GM19035 (cell line): ENCODE data around the gene DIRAS2.

Experiments
- ATAC-seq: cut with Tn5 transposase; IDR thresholded peaks from one replicate; pipeline ENCODE4 v1.9.1; 2021; ENCODE audit not compliant: unreplicated experiment

The DIRAS2 gene

DNA sequence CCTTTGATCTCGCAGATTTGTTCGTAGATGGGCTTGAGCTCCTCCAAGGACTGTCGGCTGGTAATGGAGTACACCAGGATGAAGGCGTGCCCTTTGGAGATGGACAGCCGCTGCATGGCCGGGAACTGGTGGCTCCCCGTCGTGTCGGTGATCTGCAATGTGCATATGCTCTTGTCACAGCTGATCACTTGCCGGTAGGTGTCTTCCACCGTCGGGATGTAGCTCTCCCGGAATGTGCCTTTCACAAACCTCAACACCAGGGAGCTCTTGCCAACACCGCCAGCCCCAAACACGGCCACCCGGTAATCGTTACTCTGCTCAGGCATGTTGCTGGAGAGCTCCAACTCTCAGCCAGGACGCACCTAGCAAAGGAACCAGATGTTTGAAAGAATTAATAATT is 29.1 kb downstream of the DIRAS2 start:
- ATAC-seq = no peak

DNA sequence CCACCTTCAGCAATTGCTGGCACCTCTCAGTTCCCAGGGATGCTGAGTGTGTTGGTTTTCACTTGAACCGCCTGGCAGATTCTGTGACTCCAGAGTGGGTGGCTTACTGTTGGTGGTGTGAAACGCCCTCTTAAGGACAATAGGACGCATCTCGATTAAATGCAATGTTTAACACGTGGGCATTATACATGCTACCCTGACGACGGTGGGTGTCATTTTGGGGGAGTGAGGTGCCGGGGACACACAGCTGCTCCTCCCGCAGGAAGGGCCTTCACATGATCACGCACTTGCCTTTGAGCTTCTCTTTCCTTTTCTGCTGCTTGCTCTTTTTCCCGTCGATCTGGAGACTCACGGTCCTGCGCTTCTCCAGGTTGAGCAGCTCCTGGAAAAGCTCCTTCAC is 29.7 kb downstream of the DIRAS2 start:
- ATAC-seq = no peak

DNA sequence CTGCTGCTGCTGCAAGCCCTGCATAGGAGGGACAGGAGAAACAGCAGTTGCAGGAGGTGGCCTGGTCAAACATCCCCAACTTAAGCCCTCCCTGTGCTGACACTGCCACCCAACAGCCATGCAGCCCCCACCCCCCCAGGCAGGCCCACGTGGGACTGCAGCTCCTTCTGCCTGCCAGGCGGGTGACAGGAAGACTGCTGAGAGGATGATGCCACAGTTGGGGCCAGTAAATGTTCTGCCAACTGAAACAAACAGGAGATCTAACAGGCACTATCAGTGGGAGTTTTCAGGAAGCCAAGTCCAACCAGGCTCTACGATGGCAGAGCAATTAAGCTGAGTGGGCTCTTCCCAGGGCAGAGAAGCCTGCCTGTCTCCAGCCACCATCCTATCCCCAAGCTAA is 31.1 kb downstream of the DIRAS2 start:
- no peak for ATAC-seq

DNA sequence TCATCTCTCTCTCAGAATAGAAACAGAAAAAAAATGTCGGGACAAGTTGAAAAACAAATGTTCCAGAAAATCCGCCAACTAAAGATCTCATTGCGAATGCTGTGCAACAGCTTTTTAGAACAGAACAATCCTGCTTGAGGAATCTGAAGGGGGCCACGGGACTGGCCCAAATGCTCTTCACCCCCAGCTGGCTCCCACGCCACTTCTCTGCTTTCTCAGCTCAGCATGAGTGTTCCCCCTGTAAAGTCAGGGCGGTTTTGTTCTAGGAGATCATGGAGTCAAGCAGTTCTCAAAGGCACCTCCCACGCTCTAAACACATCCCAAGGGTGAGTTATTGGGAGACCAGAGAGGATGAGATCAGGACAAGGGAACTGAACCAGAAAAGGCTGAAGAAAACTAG is 31.5 kb downstream of the DIRAS2 start:
- ATAC-seq = no peak

DNA sequence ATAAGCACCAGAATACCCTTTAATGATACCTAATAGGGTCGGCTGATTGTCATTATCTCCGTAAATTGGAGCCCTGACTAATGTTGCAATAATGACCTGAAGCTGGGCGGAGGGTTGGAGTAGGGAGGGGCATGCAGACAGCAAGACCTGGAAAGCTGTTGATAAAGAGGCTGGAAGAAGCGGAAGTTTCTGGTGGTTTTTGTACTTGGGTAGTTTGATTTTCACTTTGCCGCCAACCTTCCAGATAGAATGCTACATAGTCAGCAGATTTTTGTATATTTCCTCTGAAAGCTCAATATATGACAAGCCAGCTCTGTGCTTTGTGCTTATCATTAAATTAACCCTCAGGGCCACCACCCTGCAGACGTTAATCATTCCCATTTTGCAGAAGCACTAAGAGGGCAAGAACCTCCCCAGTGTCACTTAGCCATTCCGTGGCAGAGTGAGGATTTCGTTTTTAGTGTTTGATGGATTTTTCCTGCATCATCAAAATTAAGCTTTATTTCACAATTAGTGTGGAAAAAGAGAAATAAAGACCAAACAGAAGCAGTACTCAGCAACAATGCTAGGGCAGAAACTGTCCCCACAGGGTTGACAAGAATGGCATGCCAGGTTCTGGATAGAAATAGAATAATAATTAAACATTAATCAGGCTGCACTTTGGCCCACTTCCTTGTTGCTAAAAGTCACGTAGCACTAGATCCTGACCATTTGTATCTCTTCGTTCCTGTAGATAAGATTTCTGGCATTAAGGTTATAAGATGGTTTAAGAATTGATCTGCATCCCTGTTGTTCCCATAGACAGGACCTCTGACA is 34.7 kb downstream of the DIRAS2 start:
- no peak for ATAC-seq

DNA sequence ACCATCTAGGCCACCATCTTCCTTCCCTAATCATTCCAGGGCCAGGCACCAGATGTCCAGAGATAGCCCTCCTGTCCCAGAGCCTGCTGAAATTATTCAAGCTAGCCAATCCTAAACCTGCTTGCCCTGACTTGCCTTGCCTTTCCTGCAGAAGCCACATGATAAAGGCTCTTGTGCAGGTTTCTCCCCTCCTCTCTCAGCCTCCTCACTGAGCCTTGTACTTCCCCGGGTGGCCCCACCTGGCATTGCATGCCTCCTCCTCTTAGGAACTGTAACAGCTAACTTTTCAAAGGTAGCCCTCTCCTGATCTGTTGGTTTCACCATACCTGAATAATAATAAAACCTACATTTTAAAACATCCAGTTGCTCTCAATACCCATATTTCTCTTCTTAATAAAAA is 42.6 kb downstream of the DIRAS2 start:
- no peak for ATAC-seq

DNA sequence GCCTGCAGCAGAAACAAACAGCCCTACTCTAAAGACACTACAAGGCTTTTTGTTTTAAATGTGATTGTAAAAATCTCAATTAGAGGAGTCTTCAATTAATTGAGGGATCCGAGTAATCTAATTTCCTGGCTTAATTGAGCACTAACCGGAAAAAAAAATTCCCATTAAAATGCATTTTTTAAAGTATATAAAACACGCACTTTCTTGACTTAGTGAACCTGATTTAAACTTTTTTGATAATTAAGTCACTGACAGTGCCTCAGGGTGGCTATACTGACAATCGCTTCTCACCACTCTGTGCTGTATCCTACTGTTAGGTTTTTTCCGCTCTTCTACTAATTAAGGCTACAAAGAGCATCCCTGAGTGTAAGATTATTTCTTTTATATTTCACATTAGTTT is 44.4 kb downstream of the DIRAS2 start:
- no peak for ATAC-seq

DNA sequence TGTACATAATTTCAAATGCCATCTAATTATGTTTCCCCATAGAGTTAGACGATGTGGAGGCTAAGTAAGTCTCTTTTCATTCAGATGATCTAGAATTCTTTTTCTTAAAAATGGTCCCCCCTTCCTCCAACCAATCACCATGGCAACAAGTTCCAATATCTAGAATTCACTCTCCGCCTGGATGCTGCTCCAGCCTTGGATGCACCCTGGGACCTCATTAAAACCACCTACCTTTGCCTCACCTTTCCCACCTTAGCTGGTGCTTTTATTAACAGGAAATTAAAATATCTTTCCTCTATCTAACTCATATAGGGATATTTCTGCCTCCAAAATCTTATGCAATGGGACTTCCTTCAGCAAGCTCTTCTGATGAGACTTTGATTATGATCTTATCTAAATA is 49.0 kb downstream of the DIRAS2 start:
- ATAC-seq = no peak

DNA sequence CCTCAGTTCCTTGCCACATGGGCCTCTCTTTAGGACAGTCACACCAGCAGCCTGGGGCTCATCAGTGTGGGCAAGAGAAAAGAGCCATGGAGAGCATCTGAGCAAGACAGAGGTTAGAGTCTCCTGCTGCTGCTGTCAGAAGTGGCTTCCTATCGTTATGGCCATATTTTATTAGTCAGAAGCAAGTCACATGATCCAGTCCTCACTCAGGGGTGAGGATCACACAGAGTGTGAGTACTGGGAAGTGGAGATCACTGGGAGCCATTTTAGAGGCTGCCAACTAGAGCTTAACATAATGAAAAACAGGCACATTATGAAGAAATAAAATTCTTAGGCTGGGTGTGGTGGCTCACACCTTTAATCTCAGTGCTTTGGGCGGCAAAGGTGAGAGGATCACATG is 62.0 kb downstream of the DIRAS2 start:
- ATAC-seq = no peak

DNA sequence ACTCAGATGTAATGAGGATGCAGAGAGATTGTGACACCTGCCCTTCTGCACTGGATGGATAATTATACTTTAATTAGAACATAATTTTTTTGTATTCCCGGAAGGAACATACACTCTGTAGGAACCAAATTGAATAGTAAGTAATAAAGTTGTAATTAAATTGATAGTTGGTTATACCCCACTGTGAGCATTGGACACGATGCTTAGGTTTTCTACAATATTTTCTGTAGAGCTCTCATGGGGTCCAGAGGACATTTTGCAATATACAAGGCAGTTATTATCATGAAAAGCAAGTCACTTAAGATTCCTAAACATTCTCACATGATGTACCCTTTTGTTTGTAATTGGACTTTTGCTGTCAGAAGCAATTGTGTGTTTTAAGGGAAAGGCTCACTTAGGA is 63.4 kb downstream of the DIRAS2 start:
- ATAC-seq = no peak

DNA sequence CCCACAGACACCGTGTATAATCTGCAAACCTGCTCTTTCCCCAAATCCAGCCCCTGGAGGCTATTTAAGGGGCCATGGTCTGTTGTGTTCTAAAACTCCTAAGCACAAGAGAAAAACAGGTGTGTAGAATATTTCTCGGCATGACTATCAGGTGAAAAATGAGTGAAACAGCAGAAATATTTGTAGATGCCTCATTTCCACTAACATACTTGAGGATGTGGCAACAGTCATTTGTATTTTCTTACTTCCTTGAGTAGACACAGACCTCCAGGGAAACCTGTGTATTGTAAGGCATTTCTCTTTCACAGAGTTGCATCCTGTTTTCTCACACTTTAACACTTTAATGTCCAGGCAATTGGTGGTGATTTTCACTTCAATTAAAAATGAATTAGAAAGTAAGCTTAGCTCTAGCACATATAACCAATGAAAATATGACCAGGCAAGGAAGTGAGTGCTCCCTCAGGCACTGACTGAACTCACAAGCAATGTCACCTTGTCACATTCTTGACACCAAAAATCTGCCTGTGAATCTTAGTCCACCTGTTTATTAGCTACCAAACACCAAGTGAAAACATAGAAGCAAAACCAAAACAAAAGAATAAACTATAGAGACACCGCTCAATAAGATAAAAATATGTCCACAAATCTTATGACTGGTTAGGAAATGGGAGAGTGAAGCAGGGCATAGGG is 64.4 kb downstream of the DIRAS2 start:
- no peak for ATAC-seq

DNA sequence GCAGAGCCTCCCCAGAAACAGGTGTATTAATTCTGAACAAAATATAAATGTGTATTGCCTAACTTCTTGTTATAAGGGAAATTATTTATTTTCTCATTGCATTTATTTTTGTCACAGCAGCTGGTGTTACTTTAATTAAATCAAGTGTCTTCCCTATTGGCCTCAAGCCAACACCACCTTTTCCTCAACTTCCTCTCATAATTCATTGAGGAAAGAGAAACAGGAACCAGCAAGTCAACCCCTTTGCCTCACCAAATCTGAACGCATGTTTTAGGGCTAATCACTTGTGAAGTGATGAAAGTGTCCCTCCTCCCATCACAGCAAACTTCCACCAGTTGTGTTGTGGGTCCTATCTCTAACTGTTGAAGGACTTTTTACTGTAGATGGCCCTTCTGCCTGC is 73.1 kb downstream of the DIRAS2 start:
- ATAC-seq = no peak

DNA sequence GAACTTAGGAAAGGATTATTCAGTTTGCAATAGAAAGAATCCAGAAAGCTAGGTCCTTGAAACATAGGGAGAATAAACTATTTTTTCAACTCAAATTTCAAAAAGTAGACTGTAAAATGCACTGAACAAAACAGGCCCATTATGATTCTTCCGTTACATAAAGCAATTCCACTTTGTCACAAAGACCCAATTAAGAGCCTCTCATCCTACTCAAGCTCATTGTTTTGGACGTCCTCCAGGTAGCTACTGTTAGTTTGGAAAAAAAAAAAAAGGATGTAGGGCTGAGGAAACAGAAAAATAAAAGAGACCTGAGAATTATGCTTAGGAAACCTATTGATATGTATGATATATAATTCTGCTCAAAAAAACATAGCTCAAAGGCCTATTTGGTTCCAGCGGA is 74.0 kb downstream of the DIRAS2 start:
- ATAC-seq = no peak

DNA sequence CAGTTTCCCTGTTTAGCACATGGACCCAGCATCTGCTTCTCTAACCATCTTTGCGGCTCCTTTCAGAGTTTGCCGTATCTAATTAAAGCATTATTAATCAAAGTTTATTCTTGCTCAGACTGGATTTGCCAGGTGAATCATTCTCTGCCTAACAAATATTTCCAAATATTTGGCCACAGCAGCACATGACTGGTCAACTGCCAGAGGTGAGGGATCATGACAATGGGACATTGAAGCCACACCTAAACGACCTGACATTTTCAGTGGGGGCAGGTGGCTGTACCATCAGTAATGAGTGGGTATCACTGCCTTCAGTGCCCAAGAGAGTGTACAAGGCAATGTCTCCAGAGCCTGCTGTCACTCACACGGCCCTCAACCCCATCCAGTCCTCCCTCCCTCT is 80.4 kb downstream of the DIRAS2 start:
- no peak for ATAC-seq
